Common myeloid progenitor, CD34-positive (primary cell): ENCODE results near the gene WNT5B.
A peak's percentile ranks its signal among the peaks of the same experiment; 100 is the strongest.

Source experiments
- CTCF ChIA-PET: fragments of 350-600 bp; sonication (Branson Sonifier 250); formaldehyde crosslinking; loops from one replicate; lab custom pipeline; 2021; ENCODE audit warnings: antibody characterized with exemption; lab: Charles Lee
- POLR2A ChIA-PET: fragments of 350-600 bp; sonication (Branson Sonifier 250); formaldehyde crosslinking; loops from one replicate; lab custom pipeline; 2021; ENCODE audit warnings: antibody characterized with exemption; lab: Charles Lee
- DNase-seq, 3 donors: peaks; one replicate each; pipeline versions ENCODE4 v3.0.0 to v3.0.0-alpha.2; 2013
- H3K27ac ChIP-seq, 2 experiments: 1 replicate in 1 of 2; 2 replicates in 1 of 2; pipeline ENCODE4 v1.7.0; 2013; ENCODE audit warnings: inconsistent platforms in 2 of 2, low read length in 2 of 2, mild to moderate bottlenecking in 2 of 2, low read depth in 1 of 2, moderate library complexity in 1 of 2; ENCODE audit not compliant: severe bottlenecking in 2 of 2, insufficient read depth in 1 of 2, poor library complexity in 1 of 2
- H3K27me3 ChIP-seq, 5 experiments: replicated peaks in 2 of 5; 1 replicate in 3 of 5; 2 replicates in 2 of 5; pipeline versions ENCODE4 v1.6.1 to v1.7.0; 2013; ENCODE audit warnings: low read length in 4 of 5, mild to moderate bottlenecking in 2 of 5, moderate library complexity in 2 of 5, inconsistent platforms in 1 of 5; ENCODE audit not compliant: insufficient read depth in 5 of 5, control insufficient read depth in 4 of 5
- H3K36me3 ChIP-seq, 4 experiments: 1 replicate in 2 of 4; 2 replicates in 2 of 4; pipeline versions ENCODE4 v1.6.1 to v1.7.0; 2013; ENCODE audit warnings: low read length in 3 of 4, control low read depth in 1 of 4, mild to moderate bottlenecking in 1 of 4; ENCODE audit not compliant: control insufficient read depth in 4 of 4, insufficient read depth in 4 of 4
- H3K4me1 ChIP-seq, 4 experiments: 1 replicate in 3 of 4; 2 replicates in 1 of 4; pipeline versions ENCODE4 v1.6.1 to v1.7.1; 2013; ENCODE audit warnings: low read length in 3 of 4, mild to moderate bottlenecking in 3 of 4, control low read depth in 1 of 4, inconsistent platforms in 1 of 4, moderate library complexity in 1 of 4; ENCODE audit not compliant: control insufficient read depth in 4 of 4, insufficient read depth in 4 of 4; ENCODE audit errors: control extremely low read depth in 1 of 4
- H3K4me3 ChIP-seq, 7 experiments: 1 replicate in 4 of 7; 2 replicates in 3 of 7; pipeline versions ENCODE4 v1.5.1 to v1.7.0; 2013; ENCODE audit warnings: mild to moderate bottlenecking in 7 of 7, low read length in 6 of 7, moderate library complexity in 6 of 7, inconsistent platforms in 2 of 7, low read depth in 2 of 7, control low read depth in 1 of 7; ENCODE audit not compliant: insufficient read depth in 4 of 7, control insufficient read depth in 1 of 7; ENCODE audit errors: extremely low read depth in 1 of 7
- H3K9me3 ChIP-seq, 5 experiments: 1 replicate in 4 of 5; 2 replicates in 1 of 5; pipeline versions ENCODE4 v1.6.1 to v1.7.1; 2013; ENCODE audit warnings: low read length in 4 of 5, mild to moderate bottlenecking in 2 of 5, inconsistent platforms in 1 of 5, low read depth in 1 of 5, moderate library complexity in 1 of 5; ENCODE audit not compliant: control insufficient read depth in 4 of 5, insufficient read depth in 2 of 5; ENCODE audit errors: control extremely low read depth in 1 of 5
- WGBS: methylation state at CpG from one replicate; pipeline ENCODE4 v1.1.5; 2013; ENCODE audit not compliant: insufficient coverage; 5-methylcytosine and 5-hydroxymethylcytosine counted together

Gene WNT5B

DNA sequence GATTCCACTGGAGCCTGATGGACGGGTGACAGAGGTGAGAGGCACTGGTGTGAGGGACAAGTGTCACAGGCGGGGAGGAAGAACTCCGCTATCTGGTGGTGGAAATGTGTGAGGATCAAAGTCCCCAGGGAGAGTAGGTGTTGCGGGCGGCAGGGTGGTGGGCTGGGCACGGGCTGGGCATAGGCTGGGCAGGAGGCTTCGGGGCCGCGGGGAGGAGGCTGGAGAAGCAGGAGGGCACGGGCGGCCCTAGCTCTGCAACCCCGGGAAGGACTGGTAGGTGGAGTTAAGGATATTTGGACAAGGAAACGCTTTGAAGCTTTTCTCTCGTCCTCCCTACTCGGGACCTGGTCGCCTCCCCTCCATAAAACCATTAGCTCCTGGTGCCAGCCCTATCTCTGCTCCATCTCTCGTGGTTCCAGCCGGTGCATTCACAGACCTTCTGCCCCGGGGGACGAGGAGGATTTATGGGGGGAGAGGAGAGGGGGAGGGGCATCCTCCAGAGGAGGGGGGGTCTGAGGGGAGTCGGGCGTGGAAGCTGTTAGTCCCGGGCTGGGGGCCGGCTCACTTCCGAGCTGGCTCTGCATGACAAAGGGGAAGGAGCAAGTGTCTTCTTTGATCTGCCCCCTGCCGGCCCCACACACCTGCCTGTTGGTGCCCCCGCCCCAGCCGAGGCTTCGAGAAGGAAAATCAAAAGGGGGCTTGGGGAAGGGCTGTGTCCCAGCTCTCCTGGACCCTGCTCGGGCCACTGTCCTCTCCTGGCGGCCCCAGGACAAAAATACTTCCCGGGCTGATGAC lies 504 bp downstream of the WNT5B start:
- peak in 2 of 3 donors; percentile 50 to 67 for DNase-seq
- CTCF ChIA-PET = interaction anchor here (0.6 to 10.0 kb wide), 9 partner anchors 12 to 511 kb away, joined by 3 to 160 read pairs (median 6); no protein-coding TSS in a partner anchor
- H3K36me3 ChIP-seq = no peaks in the 10 kb centered on the region
- 13% methylated on average over 14 of the region's 32 CpGs for WGBS
- POLR2A ChIA-PET = no interaction called here
- peak overlapping the region; percentile 9 to 72 (median 58) for H3K4me3 ChIP-seq
- H3K9me3 ChIP-seq = no peaks in the 10 kb centered on the region
- peaks cover 2 to 56% (median 27%) of the 10 kb centered on the region in 5 experiments for H3K27me3 ChIP-seq
- H3K4me1 ChIP-seq = peaks cover 2 to 22% (median 19%) of the 10 kb centered on the region in 4 experiments
- no peak overlapping the region for H3K27ac ChIP-seq

DNA sequence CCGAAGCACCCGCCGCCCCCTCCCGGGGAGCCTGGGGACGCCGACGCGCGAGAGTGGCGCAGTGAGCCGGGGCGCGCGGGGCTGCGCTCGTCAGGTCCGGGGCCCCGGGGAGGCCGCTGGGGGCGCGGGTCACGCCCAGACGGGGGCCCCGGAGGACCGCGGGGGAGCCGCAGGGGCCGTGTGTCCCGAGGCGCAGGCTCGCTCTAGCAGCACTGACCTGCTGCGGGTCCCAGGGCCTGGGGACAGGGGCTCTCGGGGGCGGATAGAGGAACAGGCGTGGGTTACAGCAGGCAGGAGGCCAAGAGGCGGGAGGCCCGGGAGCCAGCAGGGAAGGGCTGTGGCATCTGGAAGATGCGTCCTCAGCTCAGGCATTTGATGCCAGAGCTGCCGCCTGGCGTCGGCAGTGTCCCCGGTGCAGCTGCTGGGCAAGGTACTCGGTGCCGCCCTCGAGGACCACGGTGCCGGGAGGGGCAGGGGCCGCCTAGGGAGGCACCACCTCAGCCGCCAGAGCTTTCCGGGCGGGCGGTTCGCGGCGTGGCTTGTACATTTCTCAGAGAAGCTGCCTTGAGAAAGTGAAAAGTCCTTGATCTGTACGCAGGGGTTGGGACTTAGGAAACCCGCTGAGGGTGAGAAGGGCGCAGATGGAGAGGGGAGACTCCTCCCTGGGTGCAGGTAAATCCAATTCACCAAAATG lies 1.2 kb downstream of the WNT5B start:
- under 1% methylated on average over 49 of the region's 58 CpGs for WGBS
- peaks cover 2 to 56% (median 27%) of the 10 kb centered on the region in 5 experiments for H3K27me3 ChIP-seq
- no peaks in the 10 kb centered on the region for H3K9me3 ChIP-seq
- H3K27ac ChIP-seq = no peak overlapping the region
- DNase-seq = peak in 2 of 3 donors; percentile 43 to 61
- ChIA-PET CTCF (interaction anchor here (0.8 to 10.0 kb wide), 7 partner anchors 18 to 512 kb away, joined by 3 to 160 read pairs (median 10); no protein-coding TSS in a partner anchor), POLR2A (no interaction called here)
- no peaks in the 10 kb centered on the region for H3K36me3 ChIP-seq
- peaks cover 2 to 22% (median 19%) of the 10 kb centered on the region in 4 experiments for H3K4me1 ChIP-seq
- H3K4me3 ChIP-seq = peak overlapping the region; percentile 9 to 72 (median 58)

DNA sequence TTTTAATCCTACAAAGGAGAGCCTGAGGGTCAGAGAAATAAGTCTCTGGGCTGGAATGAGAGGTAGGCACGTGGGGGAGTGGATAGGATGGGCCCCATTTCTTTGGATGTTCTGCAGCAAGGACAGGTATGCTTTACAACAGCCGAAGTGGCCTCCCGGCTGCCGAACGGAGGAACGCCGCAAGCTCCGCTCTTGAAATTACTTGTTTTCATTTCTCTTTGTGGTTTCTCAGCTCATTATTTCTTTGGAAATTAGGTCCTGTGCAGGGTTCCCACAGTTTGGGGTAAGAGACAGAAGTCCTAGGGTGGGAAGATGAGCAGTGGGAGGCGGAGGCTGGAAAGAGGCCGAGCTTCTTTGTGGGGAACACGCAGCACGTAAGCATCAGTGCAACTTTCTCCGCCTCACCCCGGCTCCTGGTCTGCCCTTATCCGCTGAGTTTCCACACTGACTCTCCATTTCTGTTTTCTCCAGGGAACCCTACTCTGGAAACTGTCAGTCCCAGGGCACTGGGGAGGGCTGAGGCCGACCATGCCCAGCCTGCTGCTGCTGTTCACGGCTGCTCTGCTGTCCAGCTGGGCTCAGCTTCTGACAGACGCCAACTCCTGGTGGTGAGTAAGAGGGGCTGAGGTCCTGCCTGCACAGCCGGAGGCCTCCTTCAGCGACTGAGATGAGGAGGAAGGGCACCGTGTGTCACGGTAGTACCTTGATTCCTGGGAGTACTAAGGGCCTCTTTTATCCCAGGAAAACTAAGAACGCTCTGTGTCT lies 2.0 kb downstream of the WNT5B start:
- Histone ChIP-seq H3K4me3 (peak overlapping the region in 6 of 7 experiments; percentile 30 to 72 (median 60)), H3K27me3 (peaks cover 2 to 56% (median 30%) of the 10 kb centered on the region in 5 experiments), H3K9me3 (no peaks in the 10 kb centered on the region), H3K36me3 (no peaks in the 10 kb centered on the region), H3K27ac (no peak overlapping the region), H3K4me1 (peaks cover 2 to 22% (median 20%) of the 10 kb centered on the region in 4 experiments)
- POLR2A ChIA-PET = no interaction called here
- CTCF ChIA-PET = interaction anchor here (0.8 to 10.0 kb wide), 7 partner anchors 18 to 513 kb away, joined by 3 to 160 read pairs (median 10); no protein-coding TSS in a partner anchor
- peak in 2 of 3 donors; percentile 42 to 62 for DNase-seq
- WGBS = 22% methylated on average over 22 of the region's 23 CpGs

- peaks cover 2 to 56% (median 30%) of the 10 kb centered on the region in 5 experiments for H3K27me3 ChIP-seq
- DNase-seq = no peak
- no peaks in the 10 kb centered on the region for H3K36me3 ChIP-seq
- H3K27ac ChIP-seq = no peak overlapping the region
- ChIA-PET CTCF (interaction anchor here (1.5 to 10.0 kb wide), 5 partner anchors 18 to 514 kb away, joined by 3 to 160 read pairs (median 21); no protein-coding TSS in a partner anchor), POLR2A (no interaction called here)
- H3K4me3 ChIP-seq = no peak overlapping the region
- no peaks in the 10 kb centered on the region for H3K9me3 ChIP-seq
- peaks cover 2 to 22% (median 20%) of the 10 kb centered on the region in 4 experiments for H3K4me1 ChIP-seq
- 87% methylated on average over 9 of the region's 14 CpGs for WGBS
These were observed 3.7 kb downstream of the WNT5B start for GRCh38 chr12:1632702-1633101.

DNA sequence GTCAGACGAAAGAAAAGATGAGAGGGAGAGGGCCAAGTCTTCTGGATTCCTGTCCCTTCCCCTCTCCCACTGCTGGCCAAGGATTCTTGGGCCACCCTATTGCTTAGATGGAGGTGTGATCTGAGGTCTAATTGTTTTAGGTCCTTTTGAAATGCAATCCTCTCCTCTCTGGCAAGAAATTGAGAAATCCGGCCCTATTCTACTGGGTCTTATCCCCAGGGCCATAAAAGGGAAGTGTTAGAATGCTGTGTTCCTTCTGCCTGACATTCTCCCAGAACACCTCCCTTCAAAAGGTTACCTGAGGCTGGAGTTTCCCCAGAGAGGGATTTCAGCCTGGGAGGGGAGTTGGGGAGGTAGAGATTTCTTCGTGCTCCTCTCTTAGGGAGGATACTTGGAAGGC lies 4.4 kb downstream of the WNT5B start:
- CTCF ChIA-PET = interaction anchor here (1.2 to 10.0 kb wide), 7 partner anchors 17 to 515 kb away, joined by 3 to 160 read pairs (median 5); no protein-coding TSS in a partner anchor

DNA sequence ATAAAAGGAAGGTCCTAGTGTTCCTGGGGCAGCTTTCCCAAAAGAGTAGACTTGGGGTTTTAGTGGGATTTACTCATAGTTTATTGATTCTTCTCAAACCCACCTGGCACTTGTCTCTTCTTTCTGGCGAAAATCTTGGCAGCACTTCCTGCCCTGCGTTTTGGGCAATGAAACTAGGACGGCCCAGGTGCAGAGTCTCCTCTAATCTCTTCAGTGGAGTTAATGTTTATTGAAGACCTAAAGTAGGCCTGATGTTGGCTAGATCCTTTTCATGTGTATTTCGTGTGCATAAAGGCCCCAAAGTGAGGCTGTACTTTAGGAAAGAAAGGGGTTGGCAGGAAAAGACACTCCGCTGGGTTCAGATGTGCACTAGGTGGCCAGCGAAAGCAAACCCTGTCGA lies 5.1 kb downstream of the WNT5B start:
- ChIA-PET POLR2A (no interaction called here), CTCF (interaction anchor here (0.6 to 10.0 kb wide), 19 partner anchors 11 to 516 kb away, joined by 3 to 160 read pairs (median 5); no protein-coding TSS in a partner anchor)
- Histone ChIP-seq H3K4me3 (no peak overlapping the region), H3K9me3 (no peaks in the 10 kb centered on the region), H3K27me3 (peaks cover 2 to 46% (median 27%) of the 10 kb centered on the region in 5 experiments), H3K36me3 (no peaks in the 10 kb centered on the region), H3K27ac (no peak overlapping the region), H3K4me1 (peaks cover 2 to 29% (median 22%) of the 10 kb centered on the region in 4 experiments)
- 39% methylated on average over 4 of the region's 7 CpGs for WGBS
- no peak for DNase-seq

More for the DNA sequence above, 4.4 kb downstream of the WNT5B start:
- DNase-seq = no peak
- H3K4me3 ChIP-seq = no peak overlapping the region
- peaks cover 2 to 28% (median 22%) of the 10 kb centered on the region in 4 experiments for H3K4me1 ChIP-seq
- peaks cover 2 to 53% (median 29%) of the 10 kb centered on the region in 5 experiments for H3K27me3 ChIP-seq
- H3K27ac ChIP-seq = no peak overlapping the region
- POLR2A ChIA-PET = no interaction called here
- no CpG with 5 or more reads among the region's 3 CpGs for WGBS
- H3K36me3 ChIP-seq = no peaks in the 10 kb centered on the region
- no peaks in the 10 kb centered on the region for H3K9me3 ChIP-seq
